GM19395 (cell line): ENCODE data around the gene C1orf167.

Experiments used
- ATAC-seq: cut with Tn5 transposase; IDR thresholded peaks from one replicate; pipeline ENCODE4 v1.9.1; 2021; ENCODE audit warnings: mild to moderate bottlenecking, moderate library complexity; ENCODE audit not compliant: unreplicated experiment

C1orf167 gene

GRCh38 chr1:11736746-11737639 lies 25.0 kb upstream of the C1orf167 start:
- no peak for ATAC-seq

- ATAC-seq: no peak
Measured at GRCh38 chr1:11738096-11738495, 23.9 kb upstream of the C1orf167 start.

GRCh38 chr1:11738783-11739182 lies 23.2 kb upstream of the C1orf167 start:
- no peak for ATAC-seq

- ATAC-seq: no peak
Measured at GRCh38 chr1:11740258-11741192, 21.5 kb upstream of the C1orf167 start.

- ATAC-seq: no peak
Measured at GRCh38 chr1:11741482-11741881, 20.5 kb upstream of the C1orf167 start.

- ATAC-seq: no peak
Measured at GRCh38 chr1:11741919-11742558, 20.0 kb upstream of the C1orf167 start.

GRCh38 chr1:11744287-11744686 lies 17.7 kb upstream of the C1orf167 start:
- no peak for ATAC-seq

GRCh38 chr1:11746092-11746491 lies 15.9 kb upstream of the C1orf167 start:
- no peak for ATAC-seq

- no peak for ATAC-seq
Measured at GRCh38 chr1:11746795-11747487, 15.1 kb upstream of the C1orf167 start.

GRCh38 chr1:11748294-11749202 lies 13.4 kb upstream of the C1orf167 start:
- ATAC-seq: no peak

GRCh38 chr1:11749203-11749689 lies 12.7 kb upstream of the C1orf167 start:
- no peak for ATAC-seq

- ATAC-seq: no peak
Measured at GRCh38 chr1:11749996-11750395, 12.0 kb upstream of the C1orf167 start.

- no peak for ATAC-seq
Measured at GRCh38 chr1:11751087-11751486, 10.9 kb upstream of the C1orf167 start.

GRCh38 chr1:11752359-11753088 lies 9.5 kb upstream of the C1orf167 start:
- no peak for ATAC-seq

GRCh38 chr1:11753555-11754208 lies 8.3 kb upstream of the C1orf167 start:
- ATAC-seq: no peak

- ATAC-seq: no peak
Measured at GRCh38 chr1:11757047-11757446, 4.9 kb upstream of the C1orf167 start.

GRCh38 chr1:11759791-11760190 lies 2.2 kb upstream of the C1orf167 start:
- ATAC-seq: no peak

GRCh38 chr1:11761285-11761684 lies 708 bp upstream of the C1orf167 start:
- ATAC-seq: no peak
